ENCODE results near the gene C19orf44.

C19orf44 gene

GRCh38 chr19:16518483-16519229 is 22.5 kb downstream of the C19orf44 start:
- DNase-seq = no peak

- DNase-seq = no peak
These were observed 23.1 kb downstream of the C19orf44 start for GRCh38 chr19:16519230-16519687.

- DNase-seq = no peak
These were observed 24.1 kb downstream of the C19orf44 start for GRCh38 chr19:16520074-16520973.

GRCh38 chr19:16520986-16521624 is 24.9 kb downstream of the C19orf44 start:
- DNase-seq = no peak

GRCh38 chr19:16521715-16522289 is 25.6 kb downstream of the C19orf44 start:
- no peak for DNase-seq

- DNase-seq = no peak
These were observed 26.6 kb downstream of the C19orf44 start for GRCh38 chr19:16522559-16523377.

- no peak for DNase-seq
These were observed 29.0 kb downstream of the C19orf44 start for GRCh38 chr19:16524991-16525734.

- DNase-seq = no peak
These were observed 29.7 kb downstream of the C19orf44 start for GRCh38 chr19:16525751-16526481.

- DNase-seq = no peak
These were observed 31.2 kb downstream of the C19orf44 start for GRCh38 chr19:16527334-16527935.

GRCh38 chr19:16527971-16528521 is 31.9 kb downstream of the C19orf44 start:
- DNase-seq = no peak

- no peak for DNase-seq
These were observed 33.4 kb downstream of the C19orf44 start for GRCh38 chr19:16529466-16530144.

- no peak for DNase-seq
These were observed 34.6 kb downstream of the C19orf44 start for GRCh38 chr19:16530540-16531379.

- DNase-seq = no peak
These were observed 35.1 kb downstream of the C19orf44 start for GRCh38 chr19:16531380-16531669.

- no peak for DNase-seq
These were observed 36.4 kb downstream of the C19orf44 start for GRCh38 chr19:16532440-16533234.

- no peak for DNase-seq
These were observed 39.2 kb downstream of the C19orf44 start for GRCh38 chr19:16535381-16535780.

GRCh38 chr19:16536130-16536529 is 39.9 kb downstream of the C19orf44 start:
- no peak for DNase-seq

- DNase-seq = no peak
These were observed 40.9 kb downstream of the C19orf44 start for GRCh38 chr19:16537111-16537510.

GRCh38 chr19:16540948-16541347 is 44.8 kb downstream of the C19orf44 start:
- no peak for DNase-seq

Data from NCI-H524 treated with DMSO at 0.1 percent for 48 hours (cell line).